Frontal cortex (tissue), 4 donors: Measurements from ENCODE around the gene IL3RA. TPM values are rescaled to one million over a fixed set of nuclear protein-coding genes. Genes with fewer than 3 reads are reported as not detected.
"Not testable (repeated sequence)": the region's sequence is repeated elsewhere in the genome, so short reads cannot be mapped to it uniquely, and the experiment has no call there.

ENCODE experiments used
- DNase-seq, 2 donors: peaks; one replicate each; pipeline ENCODE4 v3.0.0; 2012; ENCODE audit warnings: low spot score in 2 of 2
- FAIRE-seq: peaks from 2 replicates; lab custom pipeline; 2012; peaks lifted over from hg19 to GRCh38; lab: Jason Lieb, UNC
- total RNA-seq: library from RNA; depleted of rRNA; stranded (reverse); fragments of >200 nt; gene quantifications from one replicate; pipeline ENCODE4 v1.2.3, GENCODE V29; 2014
- donor health status: control.
- donor health status: control.
- donor health status: control.

The IL3RA gene
- total RNA-seq, 1 donor from 2014 or later: 1.2 TPM

DNA sequence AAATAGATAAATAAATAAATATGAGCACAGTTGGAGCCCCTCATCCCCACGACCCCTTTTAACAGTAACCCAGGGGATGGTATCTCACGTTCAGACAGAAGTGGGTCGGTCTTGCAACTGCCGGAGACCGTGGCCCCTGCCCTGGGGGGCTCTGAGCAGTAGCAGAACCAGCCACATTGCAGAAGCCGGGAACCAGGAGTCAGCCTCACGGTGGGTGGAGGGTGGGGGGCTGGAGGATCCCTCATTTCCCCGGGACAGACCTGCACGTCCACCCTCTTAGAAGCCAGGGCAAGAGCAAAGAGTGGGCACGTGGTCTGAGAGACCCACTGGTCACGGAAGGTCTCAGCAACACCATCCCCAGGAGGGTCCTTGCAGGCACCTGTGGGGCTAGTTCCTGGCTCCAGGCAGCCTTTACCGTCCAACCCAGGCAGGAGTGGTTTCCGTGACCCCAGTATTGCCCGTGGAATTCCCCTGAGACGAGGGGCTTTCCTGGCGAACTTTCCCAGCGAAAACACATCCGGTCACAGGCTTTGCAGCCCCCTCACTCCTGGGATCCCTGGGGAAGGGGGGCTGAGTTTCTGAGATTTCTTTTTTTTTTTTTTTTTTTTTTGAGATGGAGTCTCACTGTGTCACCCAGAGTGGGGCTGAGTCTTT is 8.8 kb upstream of the IL3RA start:
- DNase-seq (no peak), FAIRE-seq (no peak)

DNA sequence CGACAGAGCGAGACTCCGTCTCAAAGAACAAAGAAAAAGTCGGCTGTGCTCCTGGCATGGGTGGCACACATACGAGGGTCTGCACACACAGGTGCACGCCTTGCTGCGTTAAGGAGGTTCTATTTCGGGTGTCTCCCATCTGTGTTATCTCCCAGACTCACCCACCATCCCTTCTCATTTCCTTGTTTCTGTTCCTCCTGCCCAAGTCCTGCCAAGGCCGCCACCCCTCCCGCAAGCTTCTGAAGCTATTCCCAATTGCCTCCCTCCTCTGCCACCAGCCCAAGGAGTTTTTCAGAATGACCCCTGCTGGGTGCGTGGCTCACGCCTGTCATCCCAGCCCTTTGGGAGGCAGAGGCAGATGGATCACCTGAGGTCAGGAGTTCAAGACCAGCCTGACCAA is 6.0 kb upstream of the IL3RA start:
- FAIRE-seq (no peak), DNase-seq (no peak)

DNA sequence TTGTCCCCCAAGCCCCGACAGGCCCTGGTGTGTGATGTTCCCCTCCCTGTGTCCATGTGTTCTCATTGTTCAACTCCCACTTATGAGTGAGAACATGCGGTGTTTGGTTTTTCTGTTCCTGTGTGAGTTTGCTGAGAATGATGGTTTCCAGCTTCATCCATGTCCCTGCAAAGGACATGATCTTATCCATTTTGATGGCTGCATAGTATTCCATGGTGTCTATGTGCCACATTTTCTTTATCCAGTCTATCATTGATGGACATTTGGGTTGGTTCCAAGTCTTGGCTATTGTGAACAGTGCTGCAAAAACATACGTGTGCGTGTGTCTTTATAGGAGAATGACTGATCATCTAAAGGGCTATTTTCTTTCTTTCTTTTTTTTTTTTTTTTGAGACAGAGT is 4.2 kb upstream of the IL3RA start:
- not testable (repeated sequence) for DNase-seq, FAIRE-seq

DNA sequence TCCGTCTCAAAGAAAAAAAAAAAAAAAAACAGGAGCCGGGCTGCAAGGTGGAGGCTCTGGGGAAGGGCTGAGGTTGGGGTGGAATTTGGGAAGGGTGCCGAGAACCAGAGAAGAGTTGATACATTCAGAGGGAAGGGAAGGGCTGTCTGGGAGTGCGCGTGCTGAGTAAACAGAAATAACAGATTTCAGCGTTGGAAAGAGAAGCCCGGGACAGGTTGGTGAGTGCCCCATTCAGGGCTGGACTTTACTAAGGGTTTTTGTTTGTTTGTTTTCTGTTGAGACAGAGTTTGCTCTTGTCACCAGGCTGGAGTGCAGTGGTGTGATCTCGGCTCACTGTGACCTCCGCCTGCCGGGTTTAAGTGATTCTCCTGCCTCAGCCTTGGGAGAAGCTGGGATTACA is 1.7 kb upstream of the IL3RA start:
- DNase-seq (no peak), FAIRE-seq (no peak)

DNA sequence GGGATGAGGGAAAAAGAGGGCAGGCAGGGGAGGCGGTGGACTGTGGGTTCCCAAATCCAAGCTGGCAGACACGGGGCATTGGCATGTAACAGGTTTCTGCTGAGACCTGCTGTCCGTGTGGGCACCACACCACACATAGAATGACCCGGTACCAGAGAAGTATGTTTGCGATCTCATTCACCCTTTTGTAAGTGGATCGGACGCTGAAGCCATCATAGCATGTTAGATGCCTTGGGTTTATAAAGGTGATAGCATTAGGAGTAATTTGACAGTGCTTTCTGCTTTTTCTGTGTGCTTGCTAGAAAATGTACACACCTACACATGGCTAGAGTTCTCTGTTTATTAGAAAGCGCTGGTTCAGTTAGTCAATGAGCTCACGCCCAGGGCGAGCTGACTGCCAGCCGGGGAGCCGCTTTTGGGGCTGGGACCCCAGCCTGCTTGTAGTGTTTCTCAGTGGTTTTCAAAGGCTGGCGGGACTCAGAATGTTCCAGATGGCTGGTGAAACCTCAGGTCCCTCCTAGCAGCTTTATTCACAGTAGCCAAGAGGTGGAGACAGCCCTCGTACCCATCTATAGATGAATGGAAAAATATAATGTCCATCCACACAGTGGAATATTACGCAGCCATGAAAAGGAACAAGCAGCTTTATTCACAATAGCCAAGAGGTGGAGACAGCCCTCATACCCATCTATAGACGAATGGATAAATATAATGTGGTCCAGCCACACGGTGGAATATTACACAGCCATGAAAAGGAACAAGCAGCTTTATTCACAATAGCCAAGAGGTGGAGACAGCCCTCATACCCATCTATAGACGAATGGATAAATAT is 579 bp downstream of the IL3RA start:
- no peak for FAIRE-seq
- no peak for DNase-seq

DNA sequence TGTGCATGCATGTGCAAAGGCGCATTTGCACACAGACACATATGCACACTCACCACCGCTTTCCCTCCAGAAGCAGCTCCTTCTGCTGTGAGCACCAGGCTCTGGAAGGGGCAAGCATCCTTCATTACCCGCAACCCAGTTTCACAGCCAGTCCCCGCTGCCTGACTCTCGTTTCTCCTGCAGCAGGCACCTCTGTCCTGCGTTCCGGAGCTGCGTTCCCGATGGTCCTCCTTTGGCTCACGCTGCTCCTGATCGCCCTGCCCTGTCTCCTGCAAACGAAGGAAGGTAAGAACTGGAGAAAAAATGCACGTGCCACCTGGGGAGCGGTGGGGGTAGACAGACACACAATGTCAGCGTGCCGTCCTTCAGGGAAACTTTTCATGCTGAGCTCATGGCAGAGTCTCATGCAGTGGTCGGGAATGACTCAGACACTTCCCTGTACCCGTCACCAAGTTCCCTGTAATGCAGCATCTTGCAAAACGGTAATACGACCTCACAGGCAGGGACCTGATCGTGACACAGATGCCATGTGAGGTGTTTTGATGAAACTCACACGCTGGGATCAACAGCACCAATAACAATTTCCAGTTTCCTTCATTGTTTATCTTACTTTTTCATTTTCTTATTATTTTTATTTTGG is 5.1 kb downstream of the IL3RA start:
- no peak for FAIRE-seq
- DNase-seq: no peak

DNA sequence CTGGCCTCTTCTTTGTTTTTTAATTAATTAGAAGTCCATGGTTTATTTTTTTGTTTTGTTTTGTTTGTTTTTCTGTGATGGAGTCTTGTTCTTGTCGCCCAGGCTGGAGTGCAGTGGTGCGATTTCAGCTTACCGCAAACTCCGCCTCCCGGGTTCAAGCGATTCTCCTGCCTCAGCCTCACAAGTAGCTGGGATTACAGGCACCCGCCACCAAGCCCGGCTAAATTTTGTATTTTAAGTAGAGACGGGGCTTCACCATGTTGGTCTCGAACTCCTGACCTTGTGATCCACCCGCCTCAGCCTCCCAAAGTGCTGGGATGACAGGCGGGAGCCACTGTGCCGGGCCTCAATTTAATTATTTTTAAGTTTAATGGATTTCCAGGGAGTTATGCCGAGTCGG is 13.0 kb downstream of the IL3RA start:
- FAIRE-seq: not testable (repeated sequence)

DNA sequence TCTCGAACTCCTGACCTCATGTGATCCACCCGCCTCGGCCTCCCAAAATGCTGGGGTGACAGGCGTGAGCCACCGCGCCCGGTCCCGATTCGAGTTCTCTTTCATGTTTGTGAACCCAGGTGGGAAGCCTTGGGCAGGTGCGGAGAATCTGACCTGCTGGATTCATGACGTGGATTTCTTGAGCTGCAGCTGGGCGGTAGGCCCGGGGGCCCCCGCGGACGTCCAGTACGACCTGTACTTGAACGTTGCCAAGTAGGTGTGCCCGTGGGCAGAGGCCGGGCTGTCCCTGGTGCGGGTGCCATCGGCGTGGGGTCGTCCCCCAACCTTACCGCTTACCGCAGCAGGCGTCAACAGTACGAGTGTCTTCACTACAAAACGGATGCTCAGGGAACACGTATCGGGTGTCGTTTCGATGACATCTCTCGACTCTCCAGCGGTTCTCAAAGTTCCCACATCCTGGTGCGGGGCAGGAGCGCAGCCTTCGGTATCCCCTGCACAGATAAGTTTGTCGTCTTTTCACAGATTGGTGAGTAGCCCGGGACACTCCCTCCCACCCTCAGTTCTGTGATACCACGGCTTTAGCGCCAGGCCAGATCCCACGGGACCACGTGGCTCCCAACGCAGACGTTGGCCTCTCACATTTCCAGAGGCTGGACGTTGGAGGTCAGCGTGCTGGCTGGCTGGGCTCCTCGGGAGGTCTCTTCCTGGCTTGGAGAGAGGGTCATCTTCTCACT is 15.6 kb downstream of the IL3RA start:
- FAIRE-seq: no peak
- DNase-seq: no peak

More for the DNA sequence above, 13.0 kb downstream of the IL3RA start:
- DNase-seq: not testable (repeated sequence)

DNA sequence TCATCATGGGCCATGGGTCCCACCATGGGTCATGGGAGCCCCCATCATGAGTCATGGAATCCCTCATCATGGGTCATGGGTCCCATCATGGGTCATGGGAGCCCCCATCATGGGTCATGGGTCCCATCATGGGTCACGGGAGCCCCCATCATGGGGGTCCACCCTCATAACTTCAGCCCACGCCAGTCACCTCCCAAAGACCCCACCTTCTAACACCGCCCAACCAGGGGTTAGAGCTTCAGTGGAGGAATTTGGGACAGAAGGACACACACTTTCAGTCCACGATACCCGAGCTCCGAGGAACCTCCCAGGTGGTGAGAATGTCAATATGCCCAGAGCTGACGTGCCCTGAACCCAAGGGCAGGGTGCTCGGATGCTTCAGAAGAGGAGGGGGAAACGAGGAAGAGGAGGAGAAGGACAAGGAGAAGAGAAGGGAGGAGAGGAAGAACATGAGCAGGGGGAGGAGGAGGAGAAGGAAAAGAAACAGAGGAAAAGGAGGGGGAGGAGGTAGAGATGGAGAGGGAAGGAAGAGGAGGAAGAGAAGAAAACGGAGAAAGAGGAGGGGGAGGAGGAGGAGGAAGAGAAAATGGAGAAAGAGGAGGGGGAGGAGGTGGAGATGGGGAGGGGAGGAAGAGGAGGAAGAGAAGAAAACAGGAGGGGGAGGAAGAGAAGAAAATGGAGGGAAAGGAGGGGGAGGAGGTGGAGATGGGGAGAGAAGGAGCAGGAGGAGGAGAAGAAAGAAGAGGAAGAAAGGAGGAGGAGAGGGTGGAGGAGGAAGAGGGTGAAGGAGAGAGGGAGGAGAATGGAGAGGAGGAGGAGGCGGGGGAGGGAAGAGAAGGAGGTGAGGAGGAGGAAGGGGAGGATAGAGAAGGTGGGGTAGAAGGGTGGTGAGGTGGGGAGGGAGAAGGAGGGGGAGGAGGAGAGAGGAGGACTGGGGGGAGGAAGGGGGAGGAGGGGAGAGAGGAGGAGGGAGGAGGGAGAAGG is 17.7 kb downstream of the IL3RA start:
- no peak for DNase-seq
- FAIRE-seq: no peak

DNA sequence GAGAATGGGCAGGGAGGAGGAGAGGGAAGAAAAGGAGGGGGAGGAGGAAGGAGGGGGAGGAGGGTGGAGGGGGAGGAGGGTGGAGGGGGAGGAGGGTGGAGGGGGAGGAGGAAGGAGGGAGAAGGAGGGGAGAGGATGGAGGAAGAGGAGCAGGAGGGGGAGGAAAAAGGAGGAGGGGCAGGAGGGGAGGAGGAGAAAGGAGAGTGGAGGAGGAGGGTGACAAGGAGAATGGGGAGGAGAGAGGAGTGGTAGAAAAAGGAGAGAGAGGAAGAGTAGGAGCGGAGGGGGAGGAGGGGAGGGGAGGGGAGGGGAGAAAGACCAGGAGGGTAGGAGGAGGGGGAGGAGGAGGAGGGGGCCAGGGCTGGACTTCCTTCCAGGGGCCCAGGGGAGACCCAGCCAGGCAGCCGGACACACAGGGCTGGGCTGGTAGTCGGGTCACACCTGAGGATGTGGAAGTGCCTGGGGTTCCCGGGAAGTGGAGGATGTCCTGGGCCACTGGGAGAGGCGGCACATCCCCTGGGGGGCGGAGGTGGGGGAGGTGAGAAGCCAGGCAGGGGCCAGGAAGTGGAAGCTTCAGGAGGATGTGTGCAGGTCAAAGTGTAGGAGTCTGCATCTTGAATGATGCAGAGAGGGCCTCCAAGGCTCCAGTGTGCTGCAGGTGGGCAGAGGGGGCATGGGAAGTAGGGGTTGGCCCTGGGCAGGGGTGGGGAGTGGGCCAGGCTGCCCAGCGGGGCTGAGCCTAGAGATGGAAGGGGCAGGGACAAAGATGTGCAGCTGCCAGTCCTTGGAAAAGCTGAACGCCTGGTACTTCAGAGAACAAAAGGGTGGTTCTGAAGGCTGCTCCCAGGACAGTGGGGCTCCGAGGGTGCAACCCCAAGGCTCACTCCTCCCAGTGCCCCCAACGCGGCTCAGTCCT is 18.8 kb downstream of the IL3RA start:
- FAIRE-seq (no peak), DNase-seq (no peak)

DNA sequence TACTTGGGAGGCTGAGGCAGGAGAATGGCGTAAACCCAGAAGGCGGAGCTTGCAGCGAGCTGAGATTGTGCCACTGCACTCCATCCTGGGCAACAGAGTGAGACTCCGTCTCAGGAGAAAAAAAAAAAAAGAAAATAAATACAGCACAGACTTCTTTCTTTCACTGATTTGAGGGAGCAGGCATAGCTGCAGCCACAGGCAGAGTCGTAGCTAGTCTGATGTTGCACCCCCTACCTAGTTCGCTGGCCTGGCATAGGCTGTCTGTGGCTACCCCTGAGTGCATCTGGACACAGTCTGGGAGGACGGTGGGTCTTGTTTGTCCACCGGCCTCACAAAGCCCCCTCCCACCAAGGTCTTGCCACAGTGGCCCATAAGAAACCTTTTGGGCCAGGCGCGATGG is 21.4 kb downstream of the IL3RA start:
- no peak for FAIRE-seq
- DNase-seq: no peak

DNA sequence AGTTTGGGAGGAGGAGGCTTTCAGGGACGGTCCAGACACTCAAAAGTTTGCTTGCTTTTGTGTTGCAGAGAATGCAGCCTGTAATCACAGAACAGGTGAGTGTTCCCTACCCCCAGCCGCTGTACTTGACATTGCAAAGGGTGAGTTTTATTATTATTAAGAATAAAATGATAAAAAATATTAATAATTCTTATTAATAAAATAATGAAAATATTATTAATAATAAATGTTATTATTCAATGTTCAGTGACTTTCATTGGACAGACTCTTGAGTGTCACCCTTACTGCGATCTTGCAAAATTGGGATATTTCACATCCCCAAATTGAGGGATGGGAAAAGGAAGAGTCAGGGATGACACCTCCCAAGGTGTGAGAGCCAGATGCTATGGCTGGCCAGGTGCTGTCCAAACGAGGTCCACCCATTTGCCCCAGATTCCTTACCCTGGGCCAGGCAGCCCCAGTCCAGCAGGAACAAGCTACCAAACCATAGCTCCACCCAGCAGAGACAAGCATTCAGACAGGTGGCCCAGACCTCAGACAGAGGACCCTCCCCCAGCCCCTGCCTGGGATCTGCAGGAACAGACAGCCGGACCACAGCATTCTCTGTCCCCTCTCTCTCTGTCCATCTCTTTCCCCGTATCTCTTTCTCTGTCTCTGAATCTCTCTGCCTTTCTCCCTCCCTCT is 22.4 kb downstream of the IL3RA start:
- FAIRE-seq (no peak), DNase-seq (no peak)

DNA sequence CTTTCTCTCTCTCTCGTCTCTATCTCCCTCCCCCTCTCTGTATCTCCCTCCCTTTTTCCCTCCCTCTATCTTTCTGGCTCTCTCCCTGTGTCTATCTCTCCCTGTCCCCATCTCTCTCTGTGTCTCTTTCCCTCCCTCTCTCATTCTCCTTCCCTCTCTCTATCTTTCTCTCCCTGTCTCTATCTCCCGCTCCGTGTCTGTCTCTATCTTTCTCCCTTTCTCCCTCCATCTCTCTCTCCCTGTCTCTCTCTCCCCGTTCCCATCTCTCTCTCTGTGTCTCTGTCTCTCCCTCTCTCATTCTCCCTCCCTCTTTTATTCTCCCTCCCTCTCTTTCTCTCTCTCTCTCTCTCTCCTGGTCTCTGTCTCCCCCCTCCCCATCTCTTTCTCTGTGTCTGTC is 22.9 kb downstream of the IL3RA start:
- FAIRE-seq: no peak
- DNase-seq: no peak

DNA sequence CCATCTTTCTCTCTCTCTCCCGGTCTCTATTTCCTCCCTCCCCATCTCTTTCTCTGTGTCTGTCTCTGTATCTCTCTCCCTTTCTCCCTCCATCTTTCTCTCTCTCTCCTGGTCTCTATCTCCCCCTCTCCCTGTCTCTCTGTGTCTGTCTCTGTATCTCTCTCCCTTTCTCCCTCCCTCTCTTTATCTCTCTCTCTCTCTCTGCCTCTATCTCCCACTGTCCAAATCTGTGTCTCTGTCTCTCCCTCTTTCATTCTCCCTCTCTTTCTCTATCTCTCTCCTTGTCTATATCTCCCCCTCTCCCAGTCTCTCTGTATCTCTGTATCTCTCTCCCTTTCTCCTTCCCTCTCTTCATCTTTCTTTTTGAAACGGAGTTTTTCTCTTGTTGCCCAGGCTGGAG is 23.6 kb downstream of the IL3RA start:
- no peak for FAIRE-seq
- DNase-seq: no peak

DNA sequence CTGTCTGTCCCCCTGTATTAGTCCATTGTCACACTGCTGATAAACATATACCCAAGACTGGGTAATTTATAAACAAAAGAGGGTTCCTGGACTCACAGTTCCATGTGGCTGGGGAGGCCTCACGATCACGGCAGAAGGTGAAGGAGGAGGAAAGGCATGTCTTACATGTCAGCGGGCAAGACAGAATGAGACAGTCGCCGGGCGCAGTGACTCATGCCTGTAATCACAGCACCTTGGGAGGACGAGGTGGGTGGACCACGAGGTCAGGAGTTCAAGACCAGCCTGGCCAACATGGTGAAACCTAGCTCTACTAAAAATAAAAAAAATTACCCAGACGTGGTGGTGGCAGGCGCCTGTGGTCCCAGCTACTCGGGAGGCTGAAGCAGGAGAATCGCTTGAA is 24.7 kb downstream of the IL3RA start:
- FAIRE-seq (no peak), DNase-seq (no peak)

DNA sequence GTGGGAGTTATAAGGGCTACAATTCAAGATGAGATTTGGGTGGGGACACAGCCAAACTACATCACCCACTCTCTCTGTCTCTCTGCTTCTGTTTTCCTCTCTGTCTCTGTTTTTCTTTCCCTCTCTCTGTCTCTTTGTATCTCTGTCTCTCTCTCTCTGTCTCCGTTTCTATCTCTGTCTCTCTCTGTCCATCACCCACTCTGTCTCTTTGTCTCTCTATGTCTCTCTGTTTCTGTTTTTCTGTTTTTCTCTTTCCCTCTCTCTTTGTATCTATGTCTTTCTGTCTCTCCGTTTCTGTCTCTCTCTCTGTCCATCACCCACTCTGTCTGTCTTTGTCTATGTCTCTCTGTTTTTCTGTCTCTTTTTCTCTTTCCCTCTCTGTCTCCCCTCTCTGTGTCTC is 25.3 kb downstream of the IL3RA start:
- DNase-seq (no peak), FAIRE-seq (no peak)

DNA sequence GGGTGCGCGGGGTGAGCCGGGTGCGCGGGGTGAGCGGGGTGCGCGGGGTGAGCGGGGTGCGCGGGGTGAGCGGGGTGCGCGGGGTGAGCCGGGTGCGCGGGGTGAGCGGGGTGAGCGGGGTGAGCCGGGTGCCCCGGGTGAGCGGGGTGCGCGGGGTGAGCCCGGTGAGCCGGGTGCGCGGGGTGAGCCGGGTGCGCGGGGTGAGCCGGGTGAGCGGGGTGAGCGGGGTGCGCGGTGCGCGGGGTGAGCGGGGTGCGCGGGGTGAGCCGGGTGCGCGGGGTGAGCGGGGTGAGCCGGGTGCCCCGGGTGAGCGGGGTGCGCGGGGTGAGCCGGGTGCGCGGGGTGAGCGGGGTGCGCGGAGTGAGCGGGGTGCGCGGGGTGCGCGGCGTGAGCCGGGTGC is 29.8 kb downstream of the IL3RA start:
- not testable (repeated sequence) for DNase-seq, FAIRE-seq

DNA sequence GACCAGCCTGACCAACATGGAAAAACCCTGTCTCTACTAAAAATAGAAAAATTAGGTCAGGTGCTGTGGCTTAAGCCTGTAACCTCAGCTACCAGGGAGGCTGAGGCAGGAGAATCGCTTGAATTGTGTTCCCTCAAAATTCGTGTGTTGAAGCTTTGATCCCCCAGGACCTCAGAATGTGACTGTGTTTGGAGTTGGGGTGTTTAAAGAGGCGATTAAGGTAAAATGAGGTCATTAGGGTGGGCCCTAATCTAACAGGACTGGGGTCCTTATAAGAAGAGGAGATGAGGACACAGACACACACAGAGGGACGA is 31.8 kb downstream of the IL3RA start:
- FAIRE-seq (no peak), DNase-seq (no peak)
